HTR-8/SVneo (cell line): ENCODE data around the gene CLHC1.
"Not testable (repeated sequence)": the region's sequence is repeated elsewhere in the genome, so short reads cannot be mapped to it uniquely, and the experiment has no call there.

Experiments used
- DNase-seq: peaks from one replicate; pipeline ENCODE4 v3.0.0; 2011; ENCODE audit warnings: low spot score, mixed read lengths; ENCODE audit not compliant: insufficient read length
- FAIRE-seq: peaks from 2 replicates; lab custom pipeline; 2011; peaks lifted over from hg19 to GRCh38; lab: Jason Lieb, UNC

CLHC1 gene

GRCh38 chr2:55232084-55232862 lies at the start of gene CLHC1, which contains the start of gene RPS27A:
Gene CLHC1 (minus strand): TSS chr2:55232293. CDS start chr2:55222411, 9,882 bp downstream.
Gene RPS27A (plus strand): TSS chr2:55232688. CDS start chr2:55232825, 137 bp downstream.
- FAIRE-seq (peak; percentile 48), DNase-seq (peak; percentile 97)

- not testable (repeated sequence) for DNase-seq, FAIRE-seq
Measured at GRCh38 chr2:55280851-55281546, 48.9 kb upstream of the CLHC1 start.

GRCh38 chr2:55279859-55280424 lies 47.8 kb upstream of the CLHC1 start:
- not testable (repeated sequence) for FAIRE-seq

DNA sequence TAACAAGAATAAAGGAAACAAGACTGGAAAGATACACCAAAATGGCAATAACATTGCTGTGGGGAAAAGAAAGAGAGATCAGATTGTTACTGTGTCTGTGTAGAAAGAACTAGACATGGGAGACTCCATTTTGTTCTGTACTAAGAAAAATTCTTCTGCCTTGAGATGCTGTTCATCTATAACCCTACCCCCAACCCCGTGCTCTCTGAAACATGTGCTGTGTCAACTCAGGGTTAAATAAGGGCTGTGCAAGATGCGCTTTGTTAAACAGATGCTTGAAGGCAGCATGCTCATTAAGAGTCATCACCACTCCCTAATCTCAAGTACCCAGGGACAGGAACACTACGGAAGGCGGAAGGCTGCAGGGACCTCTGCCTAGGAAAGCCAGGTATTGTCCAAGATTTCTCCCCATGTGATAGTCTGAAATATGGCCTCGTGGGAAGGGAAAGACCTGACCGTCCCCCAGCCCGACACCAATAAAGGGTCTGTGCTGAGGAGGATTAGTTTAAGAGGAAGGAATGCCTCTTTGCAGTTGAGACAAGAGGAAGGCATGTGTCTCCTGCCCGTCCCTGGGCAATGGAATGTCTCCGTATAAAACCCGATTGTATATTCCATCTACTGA lies 47.2 kb upstream of the CLHC1 start:
- DNase-seq, result not testable (repeated sequence)

More at GRCh38 chr2:55279859-55280424, 47.8 kb upstream of the CLHC1 start:
- not testable (repeated sequence) for DNase-seq

DNA sequence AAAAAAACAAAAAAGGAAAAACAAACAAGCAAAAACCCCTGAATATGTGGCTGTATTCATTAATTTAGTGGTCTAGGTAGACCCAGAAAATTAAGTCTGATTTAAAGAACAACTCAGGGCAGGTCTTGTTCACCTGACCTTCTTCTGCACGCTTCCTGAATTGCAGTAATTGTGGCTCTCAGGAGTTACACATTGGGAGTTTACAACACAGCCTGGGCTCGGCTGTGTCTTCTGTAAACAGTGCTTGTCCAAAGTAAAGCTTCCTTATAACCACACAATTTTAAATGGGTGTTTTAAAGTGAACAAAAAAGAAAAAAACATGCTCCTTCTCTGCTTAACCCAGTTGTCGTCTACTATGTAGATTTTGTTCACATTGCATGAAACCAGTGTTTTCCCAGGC lies 45.2 kb upstream of the CLHC1 start:
- FAIRE-seq, result no peak
- no peak for DNase-seq

More for the DNA sequence above, 47.2 kb upstream of the CLHC1 start:
- not testable (repeated sequence) for FAIRE-seq

- FAIRE-seq, result not testable (repeated sequence)
Measured at GRCh38 chr2:55274346-55274745, 42.3 kb upstream of the CLHC1 start.

GRCh38 chr2:55269645-55269990 lies 37.5 kb upstream of the CLHC1 start:
- FAIRE-seq (no peak), DNase-seq (peak; percentile 22)

More at GRCh38 chr2:55274346-55274745, 42.3 kb upstream of the CLHC1 start:
- not testable (repeated sequence) for DNase-seq

- DNase-seq (peak; percentile 95), FAIRE-seq (peak; percentile 76)
Measured at GRCh38 chr2:55268907-55269644, 37.0 kb upstream of the CLHC1 start, which contains the start of gene MTIF2. Gene MTIF2 (minus strand): TSS chr2:55269231. CDS start chr2:55263858, 5,373 bp downstream.

DNA sequence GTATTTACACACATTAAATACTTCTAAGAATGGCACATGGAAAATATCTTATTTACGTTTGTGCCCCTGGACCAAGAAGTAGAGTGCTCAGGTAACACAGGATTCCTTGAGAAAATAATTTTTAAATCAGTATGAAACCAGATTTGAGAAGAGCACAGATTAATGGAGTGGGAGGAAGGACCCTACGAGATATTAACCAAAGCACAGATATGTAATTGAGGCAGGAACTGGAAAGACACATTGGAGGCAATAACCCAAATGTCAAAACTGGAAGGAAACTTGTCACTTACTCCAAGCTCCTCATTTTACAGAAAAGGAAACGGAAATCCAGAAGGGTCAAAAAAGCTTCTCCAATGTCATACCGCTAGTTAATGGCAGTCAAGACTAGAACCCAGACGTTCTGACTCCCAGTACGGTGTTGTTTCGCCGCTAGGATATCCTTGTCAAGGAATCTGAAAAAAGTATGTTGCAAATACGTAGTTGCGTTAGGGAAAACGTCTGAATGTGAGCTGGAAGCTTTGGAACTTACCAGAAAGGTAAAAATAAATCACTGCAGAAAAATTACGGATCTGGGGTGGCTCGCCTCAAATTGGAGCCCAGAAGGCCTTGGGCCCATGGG lies 36.3 kb upstream of the CLHC1 start:
- no peak for FAIRE-seq

GRCh38 chr2:55259586-55259985 lies 27.5 kb upstream of the CLHC1 start:
- DNase-seq, FAIRE-seq: not testable (repeated sequence)

More for the DNA sequence above, 36.3 kb upstream of the CLHC1 start:
- DNase-seq, result no peak

GRCh38 chr2:55252832-55253231 lies 20.7 kb upstream of the CLHC1 start:
- DNase-seq, result no peak
- no peak for FAIRE-seq

- FAIRE-seq (no peak), DNase-seq (no peak)
Measured at GRCh38 chr2:55247025-55247424, 14.9 kb upstream of the CLHC1 start.

DNA sequence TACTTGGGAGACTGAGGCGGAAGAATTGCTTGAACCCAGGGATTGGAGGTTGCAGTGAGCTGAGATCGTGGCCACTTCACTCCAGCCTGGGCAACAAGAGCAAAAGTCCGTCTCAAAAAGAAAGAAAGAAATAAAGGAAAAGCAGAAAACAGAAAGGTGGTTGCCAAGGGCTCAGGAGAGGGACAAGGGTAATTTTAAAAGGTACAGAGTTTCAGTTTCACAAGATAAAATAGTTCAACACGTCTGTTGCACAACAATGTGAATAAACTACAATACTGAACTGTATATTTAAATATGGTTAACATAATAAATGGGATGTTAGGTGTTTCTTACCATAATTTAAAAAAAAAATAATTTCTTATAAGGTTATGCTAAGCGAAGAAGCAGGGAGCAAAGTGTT lies 13.3 kb upstream of the CLHC1 start:
- no peak for FAIRE-seq
- no peak for DNase-seq

GRCh38 chr2:55242617-55243016 lies 10.5 kb upstream of the CLHC1 start:
- DNase-seq (no peak), FAIRE-seq (no peak)

DNA sequence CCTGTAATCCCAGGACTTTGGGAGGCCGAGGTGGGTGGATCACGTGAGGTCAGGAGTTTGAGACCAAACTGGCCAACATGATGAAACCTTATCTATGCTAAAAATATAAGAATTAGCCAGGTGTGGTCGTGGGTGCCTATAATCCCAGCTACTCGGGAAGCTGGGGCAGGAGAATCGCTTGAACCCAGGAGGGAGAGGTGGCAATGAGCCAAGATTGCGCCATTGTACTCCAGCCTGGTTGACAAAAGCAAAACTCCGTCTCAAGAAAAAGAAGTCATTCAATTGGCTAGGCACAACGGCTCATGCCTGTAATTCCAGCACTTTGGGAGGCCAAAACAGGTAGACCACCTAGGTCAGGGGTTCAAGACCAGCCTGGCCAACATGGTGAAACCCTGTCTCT lies 9.5 kb upstream of the CLHC1 start:
- DNase-seq, FAIRE-seq: not testable (repeated sequence)

DNA sequence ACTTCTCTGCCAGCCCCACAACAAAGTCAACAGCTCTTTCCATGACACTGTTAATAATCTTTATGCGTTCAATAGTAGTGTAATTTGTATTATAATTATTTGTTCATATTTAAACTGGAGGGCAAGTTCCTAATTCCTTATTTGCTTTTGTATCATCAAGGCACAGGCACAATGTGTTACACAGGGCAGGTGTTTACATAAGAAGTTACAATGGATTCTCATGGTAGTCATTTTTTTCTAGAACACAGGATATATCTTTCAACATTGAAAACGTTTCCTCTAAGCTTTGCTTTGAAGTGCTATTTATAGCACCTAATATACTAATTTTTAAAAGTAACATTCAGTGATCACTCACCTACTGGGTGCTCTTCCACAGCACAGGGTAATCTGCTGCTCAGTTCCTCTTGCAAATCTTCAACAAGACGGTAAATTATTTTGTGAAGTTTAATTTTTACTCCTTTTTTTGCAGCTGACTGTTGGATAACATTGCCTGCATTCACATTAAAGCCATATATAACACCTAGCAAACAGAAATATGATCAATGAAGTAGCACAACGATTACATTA lies 7.6 kb upstream of the CLHC1 start:
- DNase-seq (no peak), FAIRE-seq (no peak)

GRCh38 chr2:55236992-55237543 lies 5.0 kb upstream of the CLHC1 start:
- no peak for DNase-seq
- no peak for FAIRE-seq

DNA sequence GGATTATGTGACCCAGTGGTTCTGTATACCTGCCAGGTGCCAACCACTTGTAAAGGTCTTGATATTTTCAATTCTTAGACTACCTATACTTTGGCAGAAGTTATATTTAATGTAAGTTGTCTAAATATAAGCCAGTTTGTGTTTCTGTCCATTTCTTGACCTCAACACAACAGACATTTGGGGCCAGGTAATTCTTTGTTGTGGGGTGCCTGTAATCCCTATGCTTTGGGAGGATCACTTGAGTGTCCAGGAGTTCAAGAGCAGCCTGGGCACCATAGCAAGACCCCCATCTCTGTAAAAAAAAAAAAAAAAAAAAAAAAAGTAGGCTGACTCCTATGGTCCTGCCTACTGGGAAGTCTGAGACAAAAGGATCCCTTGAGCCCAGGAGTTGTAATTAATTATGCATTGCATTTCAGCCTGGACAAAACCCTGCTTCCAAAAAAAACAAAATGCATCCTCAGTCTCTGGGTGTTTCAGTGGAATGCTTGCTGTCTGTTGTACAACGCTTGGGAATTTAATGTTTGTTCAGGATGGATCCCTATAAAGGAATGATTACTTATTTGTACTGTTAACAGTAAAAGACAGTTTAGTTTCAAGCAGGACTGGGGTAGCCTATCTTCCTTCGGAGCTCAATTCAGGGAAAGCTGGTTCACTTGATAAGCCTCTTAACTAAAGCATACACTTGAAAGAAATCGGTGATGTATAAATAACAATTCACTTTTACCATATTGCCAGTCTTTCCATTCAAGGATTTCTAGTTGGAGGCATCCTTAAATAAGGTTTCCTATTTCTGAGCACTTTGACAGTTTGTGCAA lies 3.8 kb upstream of the CLHC1 start:
- no peak for FAIRE-seq
- DNase-seq, result no peak
